Adrenal gland (tissue), 5 donors: ENCODE data around the gene ZBTB24.

Source experiments
- POLR2A ChIP-seq, 2 donors: fragments of 450-650 bp; IDR thresholded peaks; one replicate each; pipeline ENCODE4 v1.6.1; 2017; ENCODE audit warnings: antibody characterized with exemption in 2 of 2, mild to moderate bottlenecking in 2 of 2, moderate library complexity in 1 of 2
- TF ChIP-seq, protein P1 (sequence below), 6 experiments: fragments of 450-650 bp in 4 of 6; fragments of 200-600 bp in 2 of 6; sonication (generic) in 1 of 6; IDR thresholded peaks; 1 replicate in 5 of 6; 2 replicates in 1 of 6; pipeline versions ENCODE4 v1.5.1 to v1.8.0; 2016 to 2021; ENCODE audit warnings: antibody characterized with exemption in 6 of 6, mild to moderate bottlenecking in 2 of 6, moderate library complexity in 1 of 6
- donor health status: DM: no; HTN: no; CAD: no.

DNA sequence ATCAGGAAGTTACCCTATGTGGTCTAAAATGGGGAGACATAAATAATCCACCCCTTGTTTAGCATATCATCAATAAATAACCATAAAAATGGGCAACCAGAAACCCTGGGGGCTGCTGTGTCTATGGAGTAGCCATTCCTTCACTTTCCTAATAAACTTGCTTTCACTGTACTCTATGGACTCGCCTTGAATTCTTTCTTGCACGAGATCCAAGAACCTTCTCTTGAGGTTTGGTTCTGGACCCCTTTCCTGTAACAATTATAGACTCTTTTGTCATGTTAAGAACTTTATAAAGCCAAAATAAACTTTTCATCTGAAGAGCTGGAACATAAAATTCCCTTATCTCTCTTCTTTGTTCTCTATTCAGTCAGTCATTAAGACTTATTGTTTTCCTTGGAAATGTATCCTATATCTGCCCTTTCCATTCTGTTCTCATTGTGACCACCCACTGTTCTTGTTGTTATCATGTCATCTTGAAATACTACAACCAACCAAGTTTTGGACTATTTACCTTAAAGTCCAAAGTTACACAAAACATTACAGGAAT is 29.3 kb upstream of the ZBTB24 start:
- TF ChIP-seq, protein P1, sequence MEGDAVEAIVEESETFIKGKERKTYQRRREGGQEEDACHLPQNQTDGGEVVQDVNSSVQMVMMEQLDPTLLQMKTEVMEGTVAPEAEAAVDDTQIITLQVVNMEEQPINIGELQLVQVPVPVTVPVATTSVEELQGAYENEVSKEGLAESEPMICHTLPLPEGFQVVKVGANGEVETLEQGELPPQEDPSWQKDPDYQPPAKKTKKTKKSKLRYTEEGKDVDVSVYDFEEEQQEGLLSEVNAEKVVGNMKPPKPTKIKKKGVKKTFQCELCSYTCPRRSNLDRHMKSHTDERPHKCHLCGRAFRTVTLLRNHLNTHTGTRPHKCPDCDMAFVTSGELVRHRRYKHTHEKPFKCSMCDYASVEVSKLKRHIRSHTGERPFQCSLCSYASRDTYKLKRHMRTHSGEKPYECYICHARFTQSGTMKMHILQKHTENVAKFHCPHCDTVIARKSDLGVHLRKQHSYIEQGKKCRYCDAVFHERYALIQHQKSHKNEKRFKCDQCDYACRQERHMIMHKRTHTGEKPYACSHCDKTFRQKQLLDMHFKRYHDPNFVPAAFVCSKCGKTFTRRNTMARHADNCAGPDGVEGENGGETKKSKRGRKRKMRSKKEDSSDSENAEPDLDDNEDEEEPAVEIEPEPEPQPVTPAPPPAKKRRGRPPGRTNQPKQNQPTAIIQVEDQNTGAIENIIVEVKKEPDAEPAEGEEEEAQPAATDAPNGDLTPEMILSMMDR (IDR thresholded peaks at IDR 0.05) = no peak
- TF ChIP-seq POLR2A (IDR thresholded peaks at IDR 0.05) = no peak
